ENCODE measurements around the gene SH3BGRL. TPM values are rescaled to one million over a fixed set of nuclear protein-coding genes. Genes with fewer than 3 reads are reported as not detected.

The SH3BGRL gene
- total RNA-seq, 4 donors from 2014 or later: 11.2 to 26.0 (median 15.0) TPM

DNA sequence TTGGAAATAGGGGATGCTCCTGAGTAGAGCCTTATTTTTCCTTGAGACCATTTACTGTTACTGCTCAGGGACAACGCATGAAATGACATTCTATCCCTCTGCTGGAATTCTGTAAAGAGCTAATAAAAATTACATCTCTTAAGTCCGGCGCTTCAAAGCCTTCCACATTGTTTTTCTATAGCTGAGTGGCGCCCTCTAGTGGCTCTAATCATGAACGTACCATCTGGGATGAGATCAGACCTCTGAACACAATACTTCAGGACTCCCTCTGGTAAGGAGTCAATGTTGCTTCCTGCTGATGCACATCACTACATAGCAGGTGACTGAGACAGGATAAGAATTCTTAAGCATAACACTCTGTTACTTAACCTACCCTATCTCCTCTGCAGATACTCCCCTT lies 6.2 kb upstream of the SH3BGRL start:
- no peak for ATAC-seq
- Histone ChIP-seq H3K9me3 (no peaks in the 10 kb centered on the region), H3K4me3 (no peak overlapping the region), H3K27me3 (no peaks in the 10 kb centered on the region), H3K36me3 (no peaks in the 10 kb centered on the region), H3K4me1 (no peaks in the 10 kb centered on the region), H3K27ac (no peak overlapping the region)
- intact Hi-C loops (cut with DNase I; ENCODE audit: low total_unique reads): no loop called here
- peak in 1 of 2 donors; percentile 9 for DNase-seq
- in situ Hi-C loops (cut with MboI; ENCODE audit: low sequenced_read_pairs in 4 of 4): loop anchor here in 1 of 4 donors (25.0 kb wide), 1 partner anchor 192 kb away; no protein-coding TSS in a partner anchor
- no peak for TF ChIP-seq POLR2A (IDR thresholded peaks at IDR 0.05)
- TF ChIP-seq, protein P1, sequence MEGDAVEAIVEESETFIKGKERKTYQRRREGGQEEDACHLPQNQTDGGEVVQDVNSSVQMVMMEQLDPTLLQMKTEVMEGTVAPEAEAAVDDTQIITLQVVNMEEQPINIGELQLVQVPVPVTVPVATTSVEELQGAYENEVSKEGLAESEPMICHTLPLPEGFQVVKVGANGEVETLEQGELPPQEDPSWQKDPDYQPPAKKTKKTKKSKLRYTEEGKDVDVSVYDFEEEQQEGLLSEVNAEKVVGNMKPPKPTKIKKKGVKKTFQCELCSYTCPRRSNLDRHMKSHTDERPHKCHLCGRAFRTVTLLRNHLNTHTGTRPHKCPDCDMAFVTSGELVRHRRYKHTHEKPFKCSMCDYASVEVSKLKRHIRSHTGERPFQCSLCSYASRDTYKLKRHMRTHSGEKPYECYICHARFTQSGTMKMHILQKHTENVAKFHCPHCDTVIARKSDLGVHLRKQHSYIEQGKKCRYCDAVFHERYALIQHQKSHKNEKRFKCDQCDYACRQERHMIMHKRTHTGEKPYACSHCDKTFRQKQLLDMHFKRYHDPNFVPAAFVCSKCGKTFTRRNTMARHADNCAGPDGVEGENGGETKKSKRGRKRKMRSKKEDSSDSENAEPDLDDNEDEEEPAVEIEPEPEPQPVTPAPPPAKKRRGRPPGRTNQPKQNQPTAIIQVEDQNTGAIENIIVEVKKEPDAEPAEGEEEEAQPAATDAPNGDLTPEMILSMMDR (IDR thresholded peaks at IDR 0.05 in 4 of 5, conservative IDR thresholded peaks at IDR 0.05 in 1 of 5): peak in 4 of 5 experiments; percentile 32 to 53 (median 38)

DNA sequence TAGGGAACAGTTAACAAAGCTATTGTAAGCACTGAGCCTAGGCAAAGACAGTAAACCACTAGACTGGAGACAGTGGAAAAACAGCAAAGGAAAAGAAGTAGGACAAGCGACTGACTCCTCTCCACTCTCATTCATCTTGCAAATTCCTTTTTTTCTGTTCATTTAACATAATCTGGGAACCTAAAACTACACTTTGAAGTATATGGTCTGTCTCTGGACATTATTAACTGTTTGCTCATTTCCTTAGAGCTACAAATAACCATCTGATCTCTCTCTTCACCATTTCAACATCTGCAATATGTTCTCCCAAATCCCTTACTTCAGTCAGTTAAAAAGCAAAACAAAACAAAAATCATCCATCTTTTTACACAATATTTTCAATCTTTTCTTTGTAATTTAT lies 831 bp upstream of the SH3BGRL start:
- Histone ChIP-seq H3K36me3 (no peaks in the 10 kb centered on the region), H3K9me3 (no peaks in the 10 kb centered on the region), H3K4me1 (no peaks in the 10 kb centered on the region), H3K4me3 (peak overlapping the region; percentile 34 to 59 (median 46)), H3K27me3 (no peaks in the 10 kb centered on the region), H3K27ac (peak overlapping the region; percentile 23 to 68 (median 58))
- in situ Hi-C loops (cut with MboI; ENCODE audit: low sequenced_read_pairs in 4 of 4): no loop called here
- intact Hi-C loops (cut with DNase I; ENCODE audit: low total_unique reads): no loop called here
- no peak for DNase-seq
- ATAC-seq: no peak
- no peak for TF ChIP-seq POLR2A (IDR thresholded peaks at IDR 0.05)
- TF ChIP-seq, protein P1 (IDR thresholded peaks at IDR 0.05 in 4 of 5, conservative IDR thresholded peaks at IDR 0.05 in 1 of 5): no peak

DNA sequence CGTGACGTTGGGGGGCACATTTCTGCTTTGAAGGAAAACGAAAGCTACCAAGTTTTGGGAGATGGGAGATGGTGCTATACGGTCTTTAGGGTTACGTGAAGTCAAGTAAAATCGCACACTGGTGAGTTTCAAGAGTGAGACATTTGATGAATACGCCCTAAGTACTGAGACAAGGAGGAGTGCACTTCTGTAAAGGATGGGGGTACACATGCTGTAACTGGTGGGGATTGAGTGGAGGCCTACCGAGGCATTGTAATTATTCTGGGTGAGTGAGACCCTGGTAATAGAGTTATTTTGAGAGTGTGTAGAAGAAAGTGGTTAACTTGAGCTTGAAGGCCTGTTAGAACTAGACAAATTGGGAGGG lies 536 bp downstream of the SH3BGRL start:
- in situ Hi-C loops (cut with MboI; ENCODE audit: low sequenced_read_pairs in 4 of 4): no loop called here
- H3K27ac ChIP-seq: peak overlapping the region; percentile 23 to 68 (median 58)
- intact Hi-C loops (cut with DNase I; ENCODE audit: low total_unique reads): no loop called here
- H3K27me3 ChIP-seq: no peaks in the 10 kb centered on the region
- no peaks in the 10 kb centered on the region for H3K4me1 ChIP-seq
- no peaks in the 10 kb centered on the region for H3K9me3 ChIP-seq
- peak overlapping the region; percentile 34 to 59 (median 46) for H3K4me3 ChIP-seq
- no peak for DNase-seq
- no peak for ATAC-seq
- TF ChIP-seq, protein P1 (IDR thresholded peaks at IDR 0.05 in 4 of 5, conservative IDR thresholded peaks at IDR 0.05 in 1 of 5): no peak
- no peak for TF ChIP-seq POLR2A (IDR thresholded peaks at IDR 0.05)
- no peaks in the 10 kb centered on the region for H3K36me3 ChIP-seq

DNA sequence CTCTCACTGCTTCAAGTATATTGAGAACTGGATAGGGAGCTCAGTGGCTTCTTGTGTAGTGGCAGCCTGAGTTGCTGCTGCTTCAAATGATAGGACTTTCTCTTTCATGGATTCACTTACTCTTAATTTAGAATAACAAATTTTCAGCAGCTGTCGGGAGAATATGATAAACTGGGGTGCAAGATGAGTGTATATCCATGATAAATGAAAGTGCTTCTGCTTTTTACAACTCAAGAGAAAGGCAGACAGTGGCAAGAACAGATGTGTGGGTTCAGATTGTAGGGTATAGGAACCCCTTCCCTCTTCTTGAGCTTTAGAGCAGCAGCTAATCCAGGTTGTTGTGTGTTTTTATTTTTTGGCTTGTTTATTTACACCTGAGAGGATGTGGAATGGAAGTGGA lies 1.0 kb downstream of the SH3BGRL start:
- intact Hi-C loops (cut with DNase I; ENCODE audit: low total_unique reads): no loop called here
- no peak for DNase-seq
- Histone ChIP-seq H3K4me1 (no peaks in the 10 kb centered on the region), H3K36me3 (no peaks in the 10 kb centered on the region), H3K27ac (peak overlapping the region in 3 of 4 donors; percentile 53 to 68 (median 64)), H3K9me3 (no peaks in the 10 kb centered on the region), H3K4me3 (peak overlapping the region; percentile 34 to 59 (median 46)), H3K27me3 (no peaks in the 10 kb centered on the region)
- TF ChIP-seq, protein P1 (IDR thresholded peaks at IDR 0.05 in 4 of 5, conservative IDR thresholded peaks at IDR 0.05 in 1 of 5): no peak
- no peak for TF ChIP-seq POLR2A (IDR thresholded peaks at IDR 0.05)
- in situ Hi-C loops (cut with MboI; ENCODE audit: low sequenced_read_pairs in 4 of 4): no loop called here
- no peak for ATAC-seq

DNA sequence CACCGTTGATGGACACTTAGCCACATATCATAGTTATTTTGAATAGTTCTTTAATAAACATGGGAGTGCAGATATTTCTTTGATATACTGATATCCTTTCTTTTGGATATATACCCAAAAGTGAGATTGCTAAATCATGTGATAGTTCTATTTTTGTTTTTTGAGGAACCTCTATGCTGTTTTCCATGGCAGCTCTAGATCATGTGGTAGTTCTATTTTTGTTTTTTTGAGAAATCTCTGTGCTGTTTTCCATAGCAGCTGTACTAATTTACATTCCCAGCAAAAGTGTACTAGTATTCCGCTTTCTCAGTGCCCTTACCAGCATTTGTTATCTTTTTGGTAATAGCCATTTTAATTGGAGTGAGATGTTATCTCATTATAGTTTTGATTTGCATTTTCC lies 3.6 kb downstream of the SH3BGRL start:
- ATAC-seq (no peak), DNase-seq (no peak)
- intact Hi-C loops (cut with DNase I; ENCODE audit: low total_unique reads) (no loop called here), in situ Hi-C loops (cut with MboI; ENCODE audit: low sequenced_read_pairs in 4 of 4) (no loop called here)
- Histone ChIP-seq H3K4me1 (no peaks in the 10 kb centered on the region), H3K27me3 (no peaks in the 10 kb centered on the region), H3K9me3 (no peaks in the 10 kb centered on the region), H3K4me3 (no peak overlapping the region), H3K36me3 (no peaks in the 10 kb centered on the region), H3K27ac (no peak overlapping the region)
- no peak for TF ChIP-seq POLR2A (IDR thresholded peaks at IDR 0.05)
- TF ChIP-seq, protein P1 (IDR thresholded peaks at IDR 0.05 in 4 of 5, conservative IDR thresholded peaks at IDR 0.05 in 1 of 5): no peak
